ENCODE measurements around the gene LRBA.

The LRBA gene

GRCh38 chr4:150497612-150498011 lies 517.5 kb downstream of the LRBA start:
- Mint-ChIP-seq H3K36me3 (ENCODE audit: low read depth) (peaks cover 7% of the 10 kb centered on the region), H3K27ac (no peak overlapping the region), H3K4me1 (peaks cover 8% of the 10 kb centered on the region), H3K27me3 (no peaks in the 10 kb centered on the region), H3K4me3 (no peak overlapping the region), H3K9me3 (no peaks in the 10 kb centered on the region)
- DNase-seq (no peak), ATAC-seq (no peak)

- Mint-ChIP-seq H3K4me1 (peaks cover 2% of the 10 kb centered on the region), H3K27ac (no peak overlapping the region), H3K27me3 (no peaks in the 10 kb centered on the region), H3K36me3 (ENCODE audit: low read depth) (no peaks in the 10 kb centered on the region), H3K4me3 (no peak overlapping the region), H3K9me3 (no peaks in the 10 kb centered on the region)
- DNase-seq, result no peak
- ATAC-seq, result no peak
Measured at GRCh38 chr4:150495550-150495949, 519.5 kb downstream of the LRBA start.

- peaks cover 7% of the 10 kb centered on the region for H3K36me3 Mint-ChIP-seq (ENCODE audit: low read depth)
- H3K4me3 Mint-ChIP-seq, result no peak overlapping the region
- ATAC-seq (no peak), DNase-seq (no peak)
- no peaks in the 10 kb centered on the region for H3K9me3 Mint-ChIP-seq
- no peak overlapping the region for H3K27ac Mint-ChIP-seq
- H3K27me3 Mint-ChIP-seq, result no peaks in the 10 kb centered on the region
- peaks cover 2% of the 10 kb centered on the region for H3K4me1 Mint-ChIP-seq
Measured at GRCh38 chr4:150493851-150494250, 521.2 kb downstream of the LRBA start.

- DNase-seq (no peak), ATAC-seq (no peak)
- no peak overlapping the region for H3K4me3 Mint-ChIP-seq
- H3K27me3 Mint-ChIP-seq, result no peaks in the 10 kb centered on the region
- no peaks in the 10 kb centered on the region for H3K4me1 Mint-ChIP-seq
- H3K9me3 Mint-ChIP-seq, result no peaks in the 10 kb centered on the region
- no peak overlapping the region for H3K27ac Mint-ChIP-seq
- peaks cover 10% of the 10 kb centered on the region for H3K36me3 Mint-ChIP-seq (ENCODE audit: low read depth)
Measured at GRCh38 chr4:150491132-150492049, 523.7 kb downstream of the LRBA start.

GRCh38 chr4:150482581-150482980 lies 532.5 kb downstream of the LRBA start:
- ATAC-seq (no peak), DNase-seq (no peak)
- peaks cover 4% of the 10 kb centered on the region for H3K9me3 Mint-ChIP-seq
- H3K27ac Mint-ChIP-seq, result no peak overlapping the region
- no peaks in the 10 kb centered on the region for H3K4me1 Mint-ChIP-seq
- H3K36me3 Mint-ChIP-seq (ENCODE audit: low read depth), result peaks cover 36% of the 10 kb centered on the region
- H3K4me3 Mint-ChIP-seq, result no peak overlapping the region
- H3K27me3 Mint-ChIP-seq, result no peaks in the 10 kb centered on the region

GRCh38 chr4:150479657-150480056 lies 535.4 kb downstream of the LRBA start:
- Mint-ChIP-seq H3K9me3 (peaks cover 4% of the 10 kb centered on the region), H3K4me3 (no peak overlapping the region), H3K4me1 (no peaks in the 10 kb centered on the region), H3K27me3 (no peaks in the 10 kb centered on the region), H3K27ac (no peak overlapping the region), H3K36me3 (ENCODE audit: low read depth) (peaks cover 31% of the 10 kb centered on the region)
- ATAC-seq, result no peak
- no peak for DNase-seq

GRCh38 chr4:150477869-150478268 lies 537.2 kb downstream of the LRBA start:
- Mint-ChIP-seq H3K4me3 (no peak overlapping the region), H3K9me3 (peaks cover 4% of the 10 kb centered on the region)
- ATAC-seq, result no peak

GRCh38 chr4:150476776-150477175 lies 538.3 kb downstream of the LRBA start:
- Mint-ChIP-seq H3K4me1 (no peaks in the 10 kb centered on the region), H3K9me3 (peaks cover 4% of the 10 kb centered on the region), H3K4me3 (no peak overlapping the region), H3K27me3 (no peaks in the 10 kb centered on the region), H3K36me3 (ENCODE audit: low read depth) (peaks cover 33% of the 10 kb centered on the region), H3K27ac (no peak overlapping the region)
- ATAC-seq, result no peak
- no peak for DNase-seq

More at GRCh38 chr4:150477869-150478268, 537.2 kb downstream of the LRBA start:
- Mint-ChIP-seq H3K27ac (no peak overlapping the region), H3K4me1 (no peaks in the 10 kb centered on the region), H3K36me3 (ENCODE audit: low read depth) (peaks cover 35% of the 10 kb centered on the region), H3K27me3 (no peaks in the 10 kb centered on the region)
- no peak for DNase-seq

GRCh38 chr4:150475763-150476162 lies 539.3 kb downstream of the LRBA start:
- DNase-seq, result no peak
- Mint-ChIP-seq H3K4me3 (no peak overlapping the region), H3K4me1 (no peaks in the 10 kb centered on the region), H3K36me3 (ENCODE audit: low read depth) (peaks cover 28% of the 10 kb centered on the region), H3K9me3 (peaks cover 4% of the 10 kb centered on the region), H3K27me3 (no peaks in the 10 kb centered on the region), H3K27ac (no peak overlapping the region)
- ATAC-seq, result no peak

- no peak for ATAC-seq
- no peak overlapping the region for H3K27ac Mint-ChIP-seq
- no peaks in the 10 kb centered on the region for H3K27me3 Mint-ChIP-seq
- no peak for DNase-seq
- no peak overlapping the region for H3K4me3 Mint-ChIP-seq
- H3K36me3 Mint-ChIP-seq (ENCODE audit: low read depth), result peaks cover 28% of the 10 kb centered on the region
- H3K4me1 Mint-ChIP-seq, result no peaks in the 10 kb centered on the region
- no peaks in the 10 kb centered on the region for H3K9me3 Mint-ChIP-seq
Measured at GRCh38 chr4:150464523-150464922, 550.6 kb downstream of the LRBA start.

GRCh38 chr4:150462743-150463142 lies 552.3 kb downstream of the LRBA start:
- H3K36me3 Mint-ChIP-seq (ENCODE audit: low read depth), result peaks cover 26% of the 10 kb centered on the region

GRCh38 chr4:150461957-150462356 lies 553.1 kb downstream of the LRBA start:
- no peaks in the 10 kb centered on the region for H3K27me3 Mint-ChIP-seq
- ATAC-seq (no peak), DNase-seq (no peak)
- H3K36me3 Mint-ChIP-seq (ENCODE audit: low read depth), result peaks cover 26% of the 10 kb centered on the region
- H3K4me3 Mint-ChIP-seq, result no peak overlapping the region
- no peaks in the 10 kb centered on the region for H3K4me1 Mint-ChIP-seq
- no peak overlapping the region for H3K27ac Mint-ChIP-seq
- peaks cover 3% of the 10 kb centered on the region for H3K9me3 Mint-ChIP-seq

More at GRCh38 chr4:150462743-150463142, 552.3 kb downstream of the LRBA start:
- Mint-ChIP-seq H3K4me1 (no peaks in the 10 kb centered on the region), H3K9me3 (no peaks in the 10 kb centered on the region), H3K4me3 (no peak overlapping the region), H3K27ac (no peak overlapping the region), H3K27me3 (no peaks in the 10 kb centered on the region)
- no peak for DNase-seq
- ATAC-seq, result no peak

GRCh38 chr4:150457802-150458201 lies 557.3 kb downstream of the LRBA start:
- H3K4me3 Mint-ChIP-seq, result no peak overlapping the region
- ATAC-seq (no peak), DNase-seq (no peak)
- peaks cover 12% of the 10 kb centered on the region for H3K9me3 Mint-ChIP-seq
- H3K36me3 Mint-ChIP-seq (ENCODE audit: low read depth), result peaks cover 23% of the 10 kb centered on the region
- no peak overlapping the region for H3K27ac Mint-ChIP-seq
- H3K27me3 Mint-ChIP-seq, result no peaks in the 10 kb centered on the region
- no peaks in the 10 kb centered on the region for H3K4me1 Mint-ChIP-seq

- H3K27ac Mint-ChIP-seq, result no peak overlapping the region
- H3K4me3 Mint-ChIP-seq, result no peak overlapping the region
- no peak for ATAC-seq
- H3K36me3 Mint-ChIP-seq (ENCODE audit: low read depth), result peaks cover 19% of the 10 kb centered on the region
- no peaks in the 10 kb centered on the region for H3K27me3 Mint-ChIP-seq
- no peak for DNase-seq
- H3K9me3 Mint-ChIP-seq, result peaks cover 12% of the 10 kb centered on the region
- H3K4me1 Mint-ChIP-seq, result no peaks in the 10 kb centered on the region
Measured at GRCh38 chr4:150451883-150452282, 563.2 kb downstream of the LRBA start.

- H3K36me3 Mint-ChIP-seq (ENCODE audit: low read depth), result peaks cover 12% of the 10 kb centered on the region
- H3K9me3 Mint-ChIP-seq, result peaks cover 3% of the 10 kb centered on the region
- no peaks in the 10 kb centered on the region for H3K4me1 Mint-ChIP-seq
- DNase-seq (no peak), ATAC-seq (no peak)
- H3K4me3 Mint-ChIP-seq, result no peak overlapping the region
- no peak overlapping the region for H3K27ac Mint-ChIP-seq
- H3K27me3 Mint-ChIP-seq, result no peaks in the 10 kb centered on the region
Measured at GRCh38 chr4:150447356-150447755, 567.7 kb downstream of the LRBA start.
